ENCODE measurements around the gene BLZF1.
"Not testable (repeated sequence)": the region's sequence is repeated elsewhere in the genome, so short reads cannot be mapped to it uniquely, and the experiment has no call there.

The BLZF1 gene

DNA sequence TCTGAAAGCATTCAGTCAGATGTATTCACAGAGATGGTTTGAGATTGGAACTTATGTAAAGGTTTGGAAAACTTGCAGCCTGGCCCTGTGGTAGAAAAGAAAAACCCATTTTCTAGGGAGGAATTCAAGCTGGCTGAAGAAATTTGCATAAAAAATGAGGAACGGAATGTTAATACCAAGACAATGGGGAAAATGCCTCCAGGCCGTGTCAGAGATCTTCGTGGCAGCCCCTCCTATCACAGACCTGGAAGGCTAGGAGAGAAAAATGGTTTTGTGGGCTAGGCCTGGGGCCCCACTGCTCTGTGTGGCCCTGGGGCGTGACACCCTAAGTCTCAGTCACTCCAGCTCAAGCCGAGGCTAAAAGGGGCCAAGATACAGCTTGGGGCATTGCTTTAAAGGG lies 27.1 kb upstream of the BLZF1 start:
- TF ChIP-seq, protein P1, sequence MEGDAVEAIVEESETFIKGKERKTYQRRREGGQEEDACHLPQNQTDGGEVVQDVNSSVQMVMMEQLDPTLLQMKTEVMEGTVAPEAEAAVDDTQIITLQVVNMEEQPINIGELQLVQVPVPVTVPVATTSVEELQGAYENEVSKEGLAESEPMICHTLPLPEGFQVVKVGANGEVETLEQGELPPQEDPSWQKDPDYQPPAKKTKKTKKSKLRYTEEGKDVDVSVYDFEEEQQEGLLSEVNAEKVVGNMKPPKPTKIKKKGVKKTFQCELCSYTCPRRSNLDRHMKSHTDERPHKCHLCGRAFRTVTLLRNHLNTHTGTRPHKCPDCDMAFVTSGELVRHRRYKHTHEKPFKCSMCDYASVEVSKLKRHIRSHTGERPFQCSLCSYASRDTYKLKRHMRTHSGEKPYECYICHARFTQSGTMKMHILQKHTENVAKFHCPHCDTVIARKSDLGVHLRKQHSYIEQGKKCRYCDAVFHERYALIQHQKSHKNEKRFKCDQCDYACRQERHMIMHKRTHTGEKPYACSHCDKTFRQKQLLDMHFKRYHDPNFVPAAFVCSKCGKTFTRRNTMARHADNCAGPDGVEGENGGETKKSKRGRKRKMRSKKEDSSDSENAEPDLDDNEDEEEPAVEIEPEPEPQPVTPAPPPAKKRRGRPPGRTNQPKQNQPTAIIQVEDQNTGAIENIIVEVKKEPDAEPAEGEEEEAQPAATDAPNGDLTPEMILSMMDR (conservative IDR thresholded peaks at IDR 0.05; ENCODE audit: low read depth, low read length), result no peak
- DNase-seq (ENCODE audit: low read depth), result no peak
- H3K4me3 ChIP-seq (ENCODE audit: low read length), result no peak overlapping the region

DNA sequence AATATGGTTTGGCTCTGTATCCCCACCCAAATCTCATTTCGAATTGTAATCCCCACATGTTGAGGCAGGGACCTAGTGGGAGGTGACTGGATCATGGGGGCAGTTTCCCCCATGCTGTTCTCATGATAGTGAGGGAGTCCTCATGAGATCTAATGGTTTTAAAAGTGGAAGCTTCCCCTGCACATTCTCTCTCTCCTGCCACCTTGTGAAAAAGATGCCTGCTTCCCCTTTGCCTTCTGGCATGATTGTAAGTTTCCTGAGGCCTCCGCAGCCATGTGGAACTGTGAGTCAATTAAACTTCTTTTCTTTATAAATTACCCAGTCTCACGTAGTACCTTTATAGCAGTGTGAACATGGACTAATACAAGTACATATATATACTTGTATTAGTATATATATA lies 25.9 kb upstream of the BLZF1 start:
- H3K4me3 ChIP-seq (ENCODE audit: low read length); DNase-seq (ENCODE audit: low read depth): not testable (repeated sequence)

DNA sequence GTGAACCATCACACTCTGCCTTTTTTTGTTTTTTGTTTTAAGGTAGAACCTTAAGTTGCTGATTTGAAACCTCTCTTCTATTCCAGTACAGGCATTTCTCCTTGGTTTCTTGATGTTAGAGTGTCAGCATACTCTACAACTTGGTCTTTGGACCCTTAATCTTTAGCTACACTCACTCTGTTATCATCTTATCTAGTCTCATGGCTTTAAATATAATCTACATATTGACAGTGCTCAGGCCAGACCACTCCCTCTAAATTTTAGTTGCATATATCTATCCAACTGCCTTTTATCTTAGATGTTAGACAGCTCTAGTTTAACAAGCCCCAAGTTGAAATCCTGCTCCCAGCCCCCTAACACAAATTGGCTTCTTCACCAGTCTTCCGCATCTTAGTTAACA lies 22.5 kb upstream of the BLZF1 start:
- TF ChIP-seq, protein P1 (conservative IDR thresholded peaks at IDR 0.05; ENCODE audit: low read depth, low read length), result no peak
- H3K4me3 ChIP-seq (ENCODE audit: low read length), result no peak overlapping the region
- no peak for DNase-seq (ENCODE audit: low read depth)

DNA sequence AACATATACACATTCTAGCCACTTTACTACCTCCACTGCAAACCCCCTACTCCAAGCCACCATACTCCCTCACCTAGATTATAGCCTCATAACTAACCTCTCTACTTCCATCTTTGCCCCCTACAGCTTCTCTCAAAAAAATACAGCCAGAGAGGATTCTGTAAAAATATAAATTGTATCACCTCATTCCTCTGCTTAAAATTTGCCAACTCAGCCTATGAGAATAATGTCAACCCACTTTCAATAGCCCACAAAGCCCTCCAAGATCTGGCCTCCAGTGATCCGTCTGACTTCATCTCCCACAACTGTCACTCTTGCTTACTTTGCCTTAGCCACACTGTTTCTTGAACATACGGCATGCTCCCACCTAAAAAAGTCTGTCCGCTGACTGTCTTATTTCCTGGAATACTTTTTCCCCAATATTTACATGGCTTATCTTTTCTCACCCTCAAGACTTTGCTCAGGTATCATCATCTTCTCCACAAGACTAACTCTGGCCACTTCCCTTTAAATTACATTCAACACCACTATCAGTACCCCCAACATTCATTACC lies 21.9 kb upstream of the BLZF1 start:
- TF ChIP-seq, protein P1 (conservative IDR thresholded peaks at IDR 0.05; ENCODE audit: low read depth, low read length), result no peak
- no peak overlapping the region for H3K4me3 ChIP-seq (ENCODE audit: low read length)
- no peak for DNase-seq (ENCODE audit: low read depth)

DNA sequence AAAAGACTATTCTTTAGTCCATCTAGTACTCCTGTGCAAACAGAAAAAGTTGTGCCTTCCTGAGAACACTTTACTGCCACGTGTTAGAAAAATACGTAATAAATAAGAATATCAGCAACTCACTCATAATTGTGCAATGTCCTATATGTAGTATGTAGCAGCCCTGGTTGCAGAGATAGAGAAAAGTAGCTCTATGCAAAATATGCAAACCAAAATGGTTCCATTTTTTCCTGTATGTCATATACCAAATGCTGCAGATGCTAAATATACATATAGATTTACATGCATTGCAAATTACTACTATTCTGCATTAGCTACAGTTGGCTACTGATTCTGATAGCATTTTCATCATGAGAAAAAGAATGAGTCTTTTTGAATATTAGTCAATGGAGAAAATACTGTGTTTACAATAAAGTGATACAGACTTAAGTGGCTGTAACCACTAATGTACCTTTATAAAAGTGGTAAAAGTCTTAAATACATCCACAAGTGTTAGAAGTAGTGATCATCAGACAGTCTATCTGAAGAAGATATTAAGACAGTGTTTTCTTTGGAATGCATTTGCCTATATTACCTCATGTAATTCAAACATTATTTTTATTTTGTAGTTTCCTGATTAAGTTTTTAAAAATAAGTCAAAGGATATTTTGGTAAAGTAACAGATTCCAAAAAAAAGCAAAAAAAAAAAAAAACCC lies 20.2 kb upstream of the BLZF1 start:
- DNase-seq (ENCODE audit: low read depth), result no peak
- TF ChIP-seq, protein P1 (conservative IDR thresholded peaks at IDR 0.05; ENCODE audit: low read depth, low read length), result no peak
- H3K4me3 ChIP-seq (ENCODE audit: low read length), result no peak overlapping the region

DNA sequence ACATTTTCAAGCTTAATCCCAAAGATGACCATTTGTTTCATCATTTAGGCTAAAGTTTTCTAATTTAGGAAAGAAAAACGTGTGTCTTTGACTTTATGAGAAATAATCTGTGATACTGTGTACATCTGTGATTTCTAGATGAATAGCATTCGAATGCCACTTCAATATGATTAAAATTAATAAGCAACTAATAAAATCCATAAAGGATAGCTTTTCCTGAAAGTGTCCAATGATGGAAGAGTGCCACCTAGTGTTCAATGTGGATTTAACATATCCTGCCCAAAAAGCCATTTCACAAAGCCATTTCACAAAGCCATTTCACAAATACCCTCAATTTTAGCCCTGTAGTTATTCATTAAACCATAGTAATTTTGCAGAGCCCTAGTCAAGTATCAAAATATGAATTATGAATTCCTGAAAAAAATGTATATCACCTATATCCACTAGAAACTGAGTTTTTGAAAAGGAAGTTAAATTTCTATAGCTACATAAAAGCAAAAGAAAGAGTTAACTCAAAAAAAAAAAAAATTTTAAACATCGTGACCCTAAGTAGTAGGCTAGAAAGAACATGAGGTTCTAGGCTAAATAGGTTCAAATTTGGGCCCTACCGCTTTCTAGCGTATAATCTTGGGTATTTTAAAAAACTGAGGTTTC lies 19.5 kb upstream of the BLZF1 start:
- no peak overlapping the region for H3K4me3 ChIP-seq (ENCODE audit: low read length)
- peak; percentile 24 for DNase-seq (ENCODE audit: low read depth)

DNA sequence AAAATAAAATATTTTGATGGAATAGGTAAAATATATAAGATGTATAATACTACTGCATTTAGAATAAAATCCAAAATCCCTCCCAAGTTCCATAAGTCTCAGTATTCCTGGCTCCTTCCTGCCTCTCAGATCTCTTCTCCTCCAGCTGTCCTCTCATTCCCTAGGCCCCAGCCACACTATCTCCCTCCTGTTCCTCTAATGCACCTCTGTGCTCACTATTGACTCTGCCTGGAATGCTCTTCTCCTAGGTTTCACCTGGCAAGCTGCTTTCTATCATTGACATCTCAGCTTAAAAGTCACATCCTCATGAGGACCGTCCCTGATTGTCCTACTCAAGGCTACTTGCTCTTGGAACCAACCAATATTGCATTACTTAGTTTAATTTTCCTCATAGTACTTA lies 7.6 kb upstream of the BLZF1 start:
- no peak for DNase-seq (ENCODE audit: low read depth)
- no peak overlapping the region for H3K4me3 ChIP-seq (ENCODE audit: low read length)
- TF ChIP-seq, protein P1 (conservative IDR thresholded peaks at IDR 0.05; ENCODE audit: low read depth, low read length), result no peak

More for the DNA sequence above, 19.5 kb upstream of the BLZF1 start:
- TF ChIP-seq, protein P1 (conservative IDR thresholded peaks at IDR 0.05; ENCODE audit: low read depth, low read length), result peak; percentile 69

All from retinal pigment epithelial cell (primary cell).